OCI-LY1 (cell line): ENCODE results near the gene SMIM13.

ENCODE experiments used
- CTCF ChIP-seq: fragments of 200-600 bp; sonication (generic), shearing (Covaris generic); IDR thresholded peaks from 2 replicates; pipeline ENCODE4 v1.5.1; 2017; ENCODE audit warnings: mild to moderate bottlenecking, antibody characterized with exemption, low read length, moderate library complexity, mixed read lengths
- EZH2 ChIP-seq: fragments of 200-600 bp; sonication (generic), shearing (Covaris generic); IDR thresholded peaks from 2 replicates; pipeline ENCODE4 v1.8.0; 2017; ENCODE audit warnings: borderline replicate concordance, mixed run types, mild to moderate bottlenecking, antibody characterized with exemption, low read length, moderate library complexity, mixed read lengths

GRCh38 chr6:11171952-11172351 lies 78.3 kb downstream of the SMIM13 start:
- TF ChIP-seq CTCF (no peak), EZH2 (no peak)
